ENCODE results near the gene SLC15A3.

SLC15A3 gene

GRCh38 chr11:60951904-60952741, at the start of gene SLC15A3:
TSS of gene SLC15A3 (minus strand) at chr11:60952176. CDS start at chr11:60951551, 625 bp downstream.
- DNase-seq, result no peak

- DNase-seq, result no peak
Measured at GRCh38 chr11:61000426-61000825, 48.5 kb upstream of the SLC15A3 start.

GRCh38 chr11:60996381-60997138, 44.6 kb upstream of the SLC15A3 start:
- no peak for DNase-seq

DNA sequence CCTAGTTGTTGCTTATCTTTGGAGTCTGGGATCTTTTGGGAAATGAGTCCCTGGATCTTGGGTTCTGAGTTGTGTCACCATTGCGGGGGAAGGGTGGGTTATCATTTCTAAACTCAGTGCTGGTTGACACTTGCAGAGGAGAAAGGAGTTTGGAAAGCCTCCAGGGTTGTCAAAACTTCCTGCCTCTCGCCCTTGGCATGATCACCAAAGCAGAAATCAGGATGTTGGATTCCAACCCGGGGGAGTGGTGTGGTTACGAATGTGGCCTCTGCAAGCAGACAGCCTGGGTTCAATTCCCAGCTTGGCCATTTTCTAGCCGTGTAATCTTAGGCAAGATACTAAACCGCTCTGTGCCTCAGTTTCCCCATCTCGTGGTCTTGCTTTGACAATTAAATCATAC, 43.8 kb upstream of the SLC15A3 start:
- DNase-seq, result no peak

GRCh38 chr11:60994541-60995080, 42.6 kb upstream of the SLC15A3 start:
- DNase-seq, result no peak

- no peak for DNase-seq
Measured at GRCh38 chr11:60993615-60994014, 41.6 kb upstream of the SLC15A3 start.

DNA sequence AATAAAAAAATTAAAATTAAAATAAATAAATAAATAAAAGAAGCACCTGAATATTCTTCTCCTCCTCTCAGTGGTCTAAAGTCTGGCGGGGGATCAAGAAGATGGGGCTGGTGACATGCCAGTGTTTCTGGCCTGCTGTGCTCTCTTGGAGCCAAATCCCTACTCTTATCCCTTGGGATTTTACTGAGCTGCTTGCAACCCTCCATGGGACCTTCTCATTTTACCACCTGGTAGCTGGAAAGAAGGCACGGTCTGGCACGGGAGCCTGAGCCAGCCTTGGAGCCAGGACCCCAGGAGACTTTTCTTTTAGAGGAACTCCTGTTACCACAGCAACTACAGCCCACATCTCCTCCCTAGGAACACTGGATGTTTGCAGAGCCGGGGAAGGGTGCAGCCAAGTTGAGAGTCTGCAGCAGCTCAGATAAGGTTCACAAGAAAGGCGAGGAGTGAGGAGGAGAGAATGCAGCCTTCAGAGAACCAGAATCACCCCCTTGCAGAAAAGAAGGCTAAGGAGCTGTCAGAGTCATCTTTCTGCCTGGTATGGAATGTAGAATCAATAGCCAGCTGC, 41.0 kb upstream of the SLC15A3 start:
- DNase-seq, result no peak

- no peak for DNase-seq
Measured at GRCh38 chr11:60991457-60991856, 39.5 kb upstream of the SLC15A3 start.

DNA sequence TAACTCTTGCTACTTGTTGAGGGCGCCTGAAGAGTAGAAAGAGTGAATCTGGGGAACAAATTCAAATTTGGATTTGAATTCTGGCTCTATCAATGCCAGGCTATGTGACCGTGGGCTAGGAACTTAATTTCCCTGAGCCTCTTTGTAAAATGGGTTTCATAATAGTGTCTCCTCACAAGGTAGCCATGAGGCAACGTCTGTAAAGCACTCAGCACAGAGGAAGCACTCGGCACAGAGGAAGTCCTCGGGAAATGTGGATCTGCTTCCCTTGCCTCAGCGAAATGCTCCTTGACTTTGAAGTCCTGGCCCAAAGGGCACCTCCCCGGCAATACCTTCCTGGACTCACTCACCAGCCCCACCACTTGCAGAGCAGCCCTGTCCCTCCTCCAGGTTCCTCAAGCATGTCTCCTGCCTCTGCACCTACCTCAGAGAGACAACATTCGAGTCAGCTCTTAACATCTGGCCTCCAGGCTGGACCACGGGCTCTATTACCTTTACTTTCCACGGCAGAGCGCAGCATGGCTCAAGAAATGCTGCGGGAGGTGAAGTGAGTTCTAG, 37.2 kb upstream of the SLC15A3 start:
- DNase-seq, result no peak

DNA sequence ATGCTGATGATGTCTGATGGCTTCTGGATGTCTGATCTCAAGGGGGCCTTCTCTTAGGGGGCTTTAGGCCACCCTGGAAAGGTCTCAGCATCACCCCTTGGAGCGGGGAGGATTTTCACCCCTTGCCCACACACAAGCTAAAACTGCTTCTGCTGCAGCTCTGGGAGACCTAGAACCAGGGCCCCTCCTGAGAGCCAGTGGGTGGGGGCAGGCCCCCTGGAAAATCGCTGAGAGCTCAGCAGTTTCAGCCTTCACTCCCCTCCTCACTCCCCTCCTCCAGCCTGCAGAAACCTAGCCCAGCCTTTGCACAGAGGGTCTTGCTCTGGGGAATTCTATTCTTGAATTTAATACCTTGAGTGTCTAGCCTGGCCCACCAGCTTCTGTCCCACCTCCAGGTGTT, 36.7 kb upstream of the SLC15A3 start:
- DNase-seq, result no peak

DNA sequence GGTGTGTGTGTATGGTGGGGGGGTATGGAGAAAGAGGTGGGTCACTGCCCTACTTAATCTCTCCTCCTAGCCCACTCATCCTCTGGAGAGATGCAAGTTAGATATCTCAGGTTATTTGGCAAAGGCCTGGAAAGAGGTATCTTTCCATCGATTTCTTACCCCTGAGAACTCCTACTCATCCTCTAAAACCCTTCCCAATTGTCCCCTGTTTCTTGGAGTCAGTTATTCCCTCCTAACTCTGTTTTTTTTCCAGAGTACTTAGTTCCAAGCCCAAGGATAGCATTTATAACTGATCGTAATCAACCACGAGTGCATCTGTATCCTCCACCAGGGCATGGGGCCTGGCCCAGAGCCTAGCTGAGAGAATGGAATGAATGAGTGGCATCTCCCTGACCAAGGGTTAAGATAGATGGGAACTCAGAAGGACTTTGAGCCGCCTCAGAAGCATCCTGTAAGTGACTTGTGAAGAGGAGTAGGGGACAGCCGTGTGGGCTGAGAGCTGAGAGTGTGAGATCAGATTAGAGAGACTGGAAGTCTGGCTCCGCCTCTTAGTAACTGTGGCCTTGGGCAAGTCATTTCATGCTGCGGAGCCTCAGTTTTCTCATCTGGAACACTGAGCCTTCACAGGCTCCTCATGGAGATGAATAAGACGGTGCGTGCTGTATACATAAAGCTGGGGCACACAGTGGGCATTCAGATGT, 35.8 kb upstream of the SLC15A3 start:
- no peak for DNase-seq

GRCh38 chr11:60985991-60986915, 34.3 kb upstream of the SLC15A3 start:
- no peak for DNase-seq

- no peak for DNase-seq
Measured at GRCh38 chr11:60985501-60985900, 33.5 kb upstream of the SLC15A3 start.

DNA sequence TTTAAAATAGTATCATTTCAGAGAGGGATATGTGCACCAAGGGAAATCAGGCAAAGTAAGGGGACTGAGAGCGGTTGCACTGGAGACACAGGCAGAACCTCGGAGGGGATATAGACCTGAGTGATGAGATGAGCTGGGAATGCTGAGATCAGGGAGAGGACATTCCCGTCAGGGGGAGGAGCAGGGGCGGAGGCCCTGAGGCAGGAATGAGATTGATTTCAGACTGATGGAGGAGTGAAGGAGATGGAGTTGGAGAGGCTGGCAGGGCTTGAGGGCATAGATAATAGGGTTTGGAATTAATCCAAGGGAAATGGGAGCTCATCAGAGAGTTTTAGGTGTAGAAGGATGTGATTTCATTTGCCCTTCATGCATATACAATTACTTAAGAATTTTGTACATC, 32.7 kb upstream of the SLC15A3 start:
- no peak for DNase-seq

GRCh38 chr11:60984149-60984548, 32.2 kb upstream of the SLC15A3 start:
- no peak for DNase-seq

DNA sequence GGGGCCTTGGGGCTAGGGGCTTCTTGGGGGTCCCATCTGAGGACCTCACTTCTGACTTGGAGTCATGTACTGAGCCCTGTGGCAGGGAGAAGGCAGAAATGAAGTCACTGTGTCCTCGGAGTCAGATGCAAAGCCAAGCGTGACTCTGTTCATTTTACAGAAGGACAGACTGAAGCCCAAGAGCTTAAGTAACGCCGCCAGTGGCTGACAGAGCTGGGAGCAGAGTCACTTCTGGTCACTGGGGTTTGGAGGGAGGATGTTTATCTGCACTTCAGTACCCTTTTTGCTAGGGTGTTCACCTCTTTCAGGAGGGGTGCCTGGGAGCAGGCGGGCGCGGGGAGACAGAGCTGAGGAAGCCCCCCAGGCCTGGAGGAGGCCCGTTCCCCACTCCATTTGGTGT, 30.2 kb upstream of the SLC15A3 start:
- DNase-seq, result no peak

GRCh38 chr11:60981515-60981914, 29.5 kb upstream of the SLC15A3 start:
- DNase-seq, result no peak

GRCh38 chr11:60978546-60979380, 26.8 kb upstream of the SLC15A3 start:
- DNase-seq, result peak; percentile 18

GRCh38 chr11:60977836-60978235, 25.9 kb upstream of the SLC15A3 start:
- no peak for DNase-seq

DNA sequence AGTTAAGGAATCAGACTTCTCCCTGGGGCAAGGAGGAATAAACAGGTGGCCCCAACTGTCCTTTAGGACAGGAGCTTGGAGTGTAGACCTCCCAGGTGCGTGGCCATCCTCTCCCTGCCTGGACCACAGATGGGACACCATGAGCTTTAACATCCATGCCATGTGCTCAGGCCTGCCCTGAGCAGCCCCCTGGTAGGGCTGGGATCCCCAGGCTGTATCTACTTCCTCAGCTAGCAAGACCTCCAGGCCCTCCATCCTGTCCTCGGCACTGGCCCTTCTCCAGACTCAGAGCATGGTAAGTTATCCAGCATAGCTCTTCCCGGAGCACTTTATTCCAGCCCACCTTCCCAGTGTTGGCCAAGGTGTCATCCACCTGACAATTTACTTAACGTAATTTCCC, 25.2 kb upstream of the SLC15A3 start:
- no peak for DNase-seq

DNA sequence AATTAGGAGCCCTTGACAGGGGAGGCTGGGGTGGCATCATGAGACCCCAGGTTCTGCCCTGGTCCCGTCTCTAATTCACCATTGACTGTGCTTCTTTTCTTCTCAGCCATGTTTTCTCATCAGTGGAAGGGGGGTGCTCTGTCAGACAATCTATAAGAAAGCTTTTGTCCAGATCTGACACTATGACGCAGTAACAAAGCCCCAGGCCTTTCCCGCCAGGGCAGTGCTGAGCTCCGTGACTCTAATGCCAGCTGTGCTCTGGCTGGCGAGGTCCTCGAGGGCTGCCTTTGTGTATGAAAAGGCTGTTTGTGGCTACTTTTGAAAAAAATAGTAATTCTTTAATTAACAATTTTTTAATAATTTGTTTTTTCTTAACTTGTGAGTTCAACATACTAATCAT, 22.8 kb upstream of the SLC15A3 start:
- DNase-seq, result no peak

Data from SHP77 treated with DMSO at 0.1 percent for 48 hours (cell line).